ENCODE data around the gene ACBD6.

Gene ACBD6

GRCh38 chr1:180243517-180244221, 258.7 kb downstream of the ACBD6 start:
- no peak for DNase-seq (ENCODE audit: low read depth, low spot score)

- no peak for DNase-seq (ENCODE audit: low read depth, low spot score)
Observed at GRCh38 chr1:180241716-180242544, 260.4 kb downstream of the ACBD6 start.

- DNase-seq (ENCODE audit: low read depth, low spot score): no peak
Observed at GRCh38 chr1:180239145-180240096, 263.0 kb downstream of the ACBD6 start.

GRCh38 chr1:180238675-180239074, 263.7 kb downstream of the ACBD6 start:
- DNase-seq (ENCODE audit: low read depth, low spot score): no peak
